KMS-11 (cell line): ENCODE measurements around the gene LRRK1.

ENCODE experiments used
- H2AFZ ChIP-seq: fragments of 200-600 bp; sonication (generic); 2 replicates; pipeline ENCODE4 v1.6.1; 2016; ENCODE audit warnings: antibody characterized with exemption, mixed run types, low read depth
- H3K27ac ChIP-seq: fragments of 200-600 bp; sonication (generic); 2 replicates; pipeline ENCODE4 v1.6.1; 2016; ENCODE audit warnings: mild to moderate bottlenecking, mixed run types
- H3K27me3 ChIP-seq: fragments of 200-600 bp; sonication (generic); 2 replicates; pipeline ENCODE4 v1.6.1; 2017; ENCODE audit warnings: mild to moderate bottlenecking, low read depth, mixed run types, moderate library complexity; ENCODE audit not compliant: insufficient read depth
- H3K36me3 ChIP-seq: fragments of 200-600 bp; sonication (generic); 2 replicates; pipeline ENCODE4 v1.6.1; 2017; ENCODE audit warnings: mild to moderate bottlenecking, mixed run types; ENCODE audit not compliant: insufficient read depth
- H3K4me1 ChIP-seq: fragments of 200-600 bp; sonication (generic); 2 replicates; pipeline ENCODE4 v1.6.1; 2016; ENCODE audit warnings: mild to moderate bottlenecking, low read depth, mixed run types; ENCODE audit not compliant: poor library complexity, severe bottlenecking
- H3K4me2 ChIP-seq: fragments of 200-600 bp; sonication (generic); 2 replicates; pipeline ENCODE4 v1.7.0; 2016; ENCODE audit warnings: mild to moderate bottlenecking, mixed run types
- H3K4me3 ChIP-seq: fragments of 200-600 bp; sonication (generic); IDR thresholded peaks from 2 replicates; pipeline ENCODE4 v1.6.1; 2017; ENCODE audit warnings: low read depth, low read length, mixed read lengths; ENCODE audit not compliant: insufficient read depth
- H3K79me2 ChIP-seq: fragments of 200-600 bp; sonication (generic); 2 replicates; pipeline ENCODE4 v1.6.1; 2016; ENCODE audit warnings: low read depth, mixed run types; ENCODE audit not compliant: insufficient read depth
- H3K9ac ChIP-seq: fragments of 200-600 bp; sonication (generic); 2 replicates; pipeline ENCODE4 v1.6.1; 2016; ENCODE audit warnings: mild to moderate bottlenecking, mixed run types
- H4K20me1 ChIP-seq: fragments of 200-600 bp; sonication (generic); 2 replicates; pipeline ENCODE4 v1.6.1; 2016; ENCODE audit warnings: mild to moderate bottlenecking, mixed run types; ENCODE audit not compliant: insufficient read depth
- TF ChIP-seq, protein P1 (sequence below): fragments of 200-600 bp; sonication (generic); conservative IDR thresholded peaks from 2 replicates; pipeline ENCODE4 v1.6.1; 2017; ENCODE audit warnings: low read depth, mild to moderate bottlenecking, antibody characterized with exemption, low read length, moderate library complexity, mixed read lengths

Gene LRRK1

DNA sequence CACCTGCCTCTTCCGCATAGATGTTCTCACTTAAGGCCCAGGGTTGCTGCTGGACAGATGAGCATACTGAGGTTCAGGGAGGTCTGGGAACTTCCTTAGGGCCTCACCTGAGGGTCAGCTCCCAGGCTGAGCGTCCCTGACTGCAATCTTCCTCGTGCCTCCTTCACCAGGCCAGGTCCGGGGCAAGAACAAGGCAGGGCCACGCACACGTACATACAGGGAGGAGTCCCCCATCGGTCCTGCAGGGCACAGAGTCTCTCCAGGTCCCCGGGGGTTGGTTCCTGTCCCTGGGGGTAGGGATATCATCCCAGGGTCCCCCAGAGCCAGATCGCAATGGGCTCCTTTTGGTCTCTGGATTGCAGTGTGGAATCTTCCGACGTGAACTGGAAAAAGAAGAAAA lies 130.1 kb downstream of the LRRK1 start:
- no peak overlapping the region for H3K9ac ChIP-seq
- TF ChIP-seq, protein P1, sequence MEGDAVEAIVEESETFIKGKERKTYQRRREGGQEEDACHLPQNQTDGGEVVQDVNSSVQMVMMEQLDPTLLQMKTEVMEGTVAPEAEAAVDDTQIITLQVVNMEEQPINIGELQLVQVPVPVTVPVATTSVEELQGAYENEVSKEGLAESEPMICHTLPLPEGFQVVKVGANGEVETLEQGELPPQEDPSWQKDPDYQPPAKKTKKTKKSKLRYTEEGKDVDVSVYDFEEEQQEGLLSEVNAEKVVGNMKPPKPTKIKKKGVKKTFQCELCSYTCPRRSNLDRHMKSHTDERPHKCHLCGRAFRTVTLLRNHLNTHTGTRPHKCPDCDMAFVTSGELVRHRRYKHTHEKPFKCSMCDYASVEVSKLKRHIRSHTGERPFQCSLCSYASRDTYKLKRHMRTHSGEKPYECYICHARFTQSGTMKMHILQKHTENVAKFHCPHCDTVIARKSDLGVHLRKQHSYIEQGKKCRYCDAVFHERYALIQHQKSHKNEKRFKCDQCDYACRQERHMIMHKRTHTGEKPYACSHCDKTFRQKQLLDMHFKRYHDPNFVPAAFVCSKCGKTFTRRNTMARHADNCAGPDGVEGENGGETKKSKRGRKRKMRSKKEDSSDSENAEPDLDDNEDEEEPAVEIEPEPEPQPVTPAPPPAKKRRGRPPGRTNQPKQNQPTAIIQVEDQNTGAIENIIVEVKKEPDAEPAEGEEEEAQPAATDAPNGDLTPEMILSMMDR, result no peak
- H2AFZ ChIP-seq, result no peak overlapping the region
- no peaks in the 10 kb centered on the region for H3K36me3 ChIP-seq
- no peaks in the 10 kb centered on the region for H3K4me1 ChIP-seq
- no peak overlapping the region for H3K27ac ChIP-seq
- no peaks in the 10 kb centered on the region for H3K79me2 ChIP-seq
- H3K4me3 ChIP-seq, result no peak overlapping the region
- no peaks in the 10 kb centered on the region for H4K20me1 ChIP-seq
- H3K27me3 ChIP-seq, result no peaks in the 10 kb centered on the region
- no peak overlapping the region for H3K4me2 ChIP-seq

DNA sequence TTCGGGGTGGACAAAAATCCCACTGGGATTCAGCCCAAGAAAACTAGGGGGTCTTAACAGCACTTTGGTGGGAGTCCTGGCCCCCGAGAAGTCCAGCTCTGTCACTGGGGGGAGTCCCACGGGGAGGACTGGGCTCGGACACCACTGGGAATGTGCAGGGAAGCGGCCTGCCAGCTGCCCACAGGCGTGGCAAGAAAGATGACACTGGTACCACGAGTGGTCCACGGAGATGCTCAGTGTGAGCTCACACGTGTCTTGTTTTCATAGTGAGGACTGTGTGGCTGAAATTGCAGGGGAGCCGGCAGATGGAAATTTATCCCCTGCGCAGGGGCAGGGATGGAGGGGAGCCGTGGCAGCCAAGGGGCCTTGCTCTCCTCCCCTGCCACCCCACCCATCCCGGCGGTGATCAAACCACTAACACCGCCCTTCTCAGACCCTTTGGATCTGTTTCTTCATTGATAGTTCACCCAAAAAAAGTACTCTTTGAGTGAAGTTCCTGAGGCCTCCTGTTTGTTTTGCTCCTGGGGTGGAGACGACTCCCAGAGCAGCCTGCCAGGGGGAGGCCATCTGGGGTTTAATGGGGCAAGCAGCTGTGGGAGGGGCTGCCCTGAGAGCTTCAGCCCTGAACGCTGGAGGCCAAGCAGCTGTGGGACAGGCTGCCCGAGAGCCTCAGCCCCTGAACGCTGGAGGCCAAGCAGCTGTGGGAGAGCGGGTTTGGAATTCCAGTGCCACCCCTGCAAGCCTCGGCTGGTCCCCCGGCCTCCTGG lies 130.9 kb downstream of the LRRK1 start:
- Histone ChIP-seq H3K79me2 (no peaks in the 10 kb centered on the region), H3K27me3 (no peaks in the 10 kb centered on the region), H4K20me1 (no peaks in the 10 kb centered on the region), H3K9ac (no peak overlapping the region), H3K4me3 (no peak overlapping the region), H3K36me3 (no peaks in the 10 kb centered on the region), H3K4me1 (no peaks in the 10 kb centered on the region), H3K27ac (no peak overlapping the region), H3K4me2 (no peak overlapping the region), H2AFZ (no peak overlapping the region)
- TF ChIP-seq, protein P1, result no peak

DNA sequence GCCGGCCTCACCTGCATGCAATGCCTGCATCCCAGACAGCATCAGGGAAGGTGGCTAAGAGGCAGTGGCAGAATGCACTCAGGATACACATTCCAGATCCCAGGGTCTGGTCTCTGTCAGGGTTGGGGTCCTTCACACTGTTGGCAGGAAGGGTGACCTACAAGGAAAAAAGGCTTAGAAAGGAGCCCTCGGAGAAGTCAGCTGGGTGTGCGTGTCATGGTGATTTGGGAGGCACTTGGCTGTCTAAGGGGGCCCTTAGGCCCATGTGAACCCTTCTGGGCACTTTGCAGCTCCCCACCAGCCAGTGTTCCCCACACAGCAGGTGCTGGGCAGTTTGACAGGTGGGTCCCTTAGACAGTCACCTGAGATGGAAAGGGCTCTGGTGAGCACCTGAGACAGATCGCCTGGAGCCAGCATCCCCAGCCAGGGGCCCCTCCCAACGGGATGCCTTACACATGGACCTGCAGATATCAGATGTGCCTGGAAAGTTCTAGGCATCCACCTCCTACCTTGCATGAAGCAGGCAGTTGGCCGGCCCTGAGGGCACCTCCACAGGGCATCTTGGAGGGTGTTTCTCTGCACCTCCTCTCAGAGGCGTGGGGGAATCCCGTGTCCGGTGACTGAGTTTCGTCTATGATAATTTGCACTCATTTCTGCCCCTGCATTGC lies 131.6 kb downstream of the LRRK1 start:
- Histone ChIP-seq H3K4me2 (no peak overlapping the region), H2AFZ (no peak overlapping the region), H3K36me3 (no peaks in the 10 kb centered on the region), H3K4me1 (no peaks in the 10 kb centered on the region), H3K27ac (no peak overlapping the region), H3K4me3 (no peak overlapping the region), H3K9ac (no peak overlapping the region), H3K79me2 (no peaks in the 10 kb centered on the region), H3K27me3 (no peaks in the 10 kb centered on the region), H4K20me1 (no peaks in the 10 kb centered on the region)
- TF ChIP-seq, protein P1, result no peak

DNA sequence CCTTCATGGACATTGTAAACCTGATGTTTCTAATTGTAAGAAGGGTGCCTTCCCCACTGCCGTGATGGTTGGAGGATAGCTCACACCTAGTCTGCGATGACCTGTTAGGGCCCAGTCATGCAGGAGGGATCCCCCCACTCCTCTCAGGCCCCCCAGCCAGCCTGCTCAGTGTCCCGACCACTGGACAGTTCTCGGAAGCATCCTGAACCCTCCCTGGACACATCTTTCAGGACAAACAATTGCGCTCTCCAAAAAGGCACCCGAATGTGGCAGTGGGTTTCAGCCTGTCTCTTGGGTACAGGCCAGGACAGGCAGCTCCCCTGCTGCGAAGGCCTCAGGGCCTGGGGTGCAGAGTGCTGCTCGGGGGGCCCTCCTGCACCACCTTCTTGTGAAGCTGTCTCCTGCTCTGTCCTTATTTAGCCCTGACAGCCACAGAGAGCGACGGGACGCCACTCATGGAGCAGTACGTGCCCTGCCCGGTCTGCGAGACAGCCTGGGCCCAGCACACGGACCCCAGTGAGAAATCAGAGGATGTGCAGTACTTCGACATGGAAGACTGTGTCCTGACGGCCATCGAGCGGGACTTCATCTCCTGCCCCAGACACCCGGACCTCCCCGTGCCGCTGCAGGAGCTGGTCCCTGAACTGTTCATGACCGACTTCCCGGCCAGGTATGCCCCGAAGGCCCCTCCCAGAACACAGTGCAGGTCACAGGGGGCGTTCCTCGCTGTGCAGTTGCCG lies 132.3 kb downstream of the LRRK1 start:
- TF ChIP-seq, protein P1, result no peak
- Histone ChIP-seq H3K27ac (no peak overlapping the region), H3K4me2 (no peak overlapping the region)

More for the DNA sequence above, 132.3 kb downstream of the LRRK1 start:
- Histone ChIP-seq H3K27me3 (no peaks in the 10 kb centered on the region), H2AFZ (no peak overlapping the region), H3K4me1 (no peaks in the 10 kb centered on the region), H3K36me3 (no peaks in the 10 kb centered on the region), H3K4me3 (no peak overlapping the region), H4K20me1 (no peaks in the 10 kb centered on the region), H3K9ac (no peak overlapping the region), H3K79me2 (no peaks in the 10 kb centered on the region)
